ENCODE results near the gene HSPBAP1.

Gene HSPBAP1

GRCh38 chr3:122800706-122801237 lies 7.1 kb upstream of the HSPBAP1 start:
- Histone ChIP-seq H3K9ac (ENCODE audit: low read depth in 1 of 2, low read length in 2 of 2) (no peak overlapping the region), H3K27ac (ENCODE audit: low read depth in 2 of 2, low read length in 2 of 2) (no peak overlapping the region), H3K27me3 (ENCODE audit: control insufficient read depth in 2 of 2, insufficient read depth in 2 of 2, low read length in 2 of 2) (no peaks in the 10 kb centered on the region), H3K36me3 (ENCODE audit: control insufficient read depth in 2 of 2, insufficient read depth in 2 of 2, low read length in 2 of 2) (no peaks in the 10 kb centered on the region), H3K9me3 (ENCODE audit: control insufficient read depth in 2 of 2, low read length in 2 of 2) (no peaks in the 10 kb centered on the region), H3K4me1 (ENCODE audit: control insufficient read depth in 2 of 2, insufficient read depth in 2 of 2, low read length in 2 of 2) (peaks cover 0 to 7% of the 10 kb centered on the region in 2 donors), H3K4me3 (ENCODE audit: low read length in 2 of 2) (no peak overlapping the region)

GRCh38 chr3:122800031-122800430 lies 6.4 kb upstream of the HSPBAP1 start:
- no peaks in the 10 kb centered on the region for H3K9me3 ChIP-seq (ENCODE audit: control insufficient read depth in 2 of 2, low read length in 2 of 2)
- H3K36me3 ChIP-seq (ENCODE audit: control insufficient read depth in 2 of 2, insufficient read depth in 2 of 2, low read length in 2 of 2): no peaks in the 10 kb centered on the region
- no peak overlapping the region for H3K27ac ChIP-seq (ENCODE audit: low read depth in 2 of 2, low read length in 2 of 2)
- H3K9ac ChIP-seq (ENCODE audit: low read depth in 1 of 2, low read length in 2 of 2): no peak overlapping the region
- H3K27me3 ChIP-seq (ENCODE audit: control insufficient read depth in 2 of 2, insufficient read depth in 2 of 2, low read length in 2 of 2): no peaks in the 10 kb centered on the region
- no peak overlapping the region for H3K4me3 ChIP-seq (ENCODE audit: low read length in 2 of 2)
- H3K4me1 ChIP-seq (ENCODE audit: control insufficient read depth in 2 of 2, insufficient read depth in 2 of 2, low read length in 2 of 2): peaks cover 0 to 10% of the 10 kb centered on the region in 2 donors

GRCh38 chr3:122799322-122799721 lies 5.7 kb upstream of the HSPBAP1 start:
- no peak overlapping the region for H3K4me3 ChIP-seq (ENCODE audit: low read length in 2 of 2)
- no peaks in the 10 kb centered on the region for H3K36me3 ChIP-seq (ENCODE audit: control insufficient read depth in 2 of 2, insufficient read depth in 2 of 2, low read length in 2 of 2)
- no peaks in the 10 kb centered on the region for H3K9me3 ChIP-seq (ENCODE audit: control insufficient read depth in 2 of 2, low read length in 2 of 2)
- peaks cover under 1 to 11% of the 10 kb centered on the region in 2 donors for H3K4me1 ChIP-seq (ENCODE audit: control insufficient read depth in 2 of 2, insufficient read depth in 2 of 2, low read length in 2 of 2)
- no peak overlapping the region for H3K9ac ChIP-seq (ENCODE audit: low read depth in 1 of 2, low read length in 2 of 2)
- no peaks in the 10 kb centered on the region for H3K27me3 ChIP-seq (ENCODE audit: control insufficient read depth in 2 of 2, insufficient read depth in 2 of 2, low read length in 2 of 2)
- H3K27ac ChIP-seq (ENCODE audit: low read depth in 2 of 2, low read length in 2 of 2): no peak overlapping the region

- H3K9ac ChIP-seq (ENCODE audit: low read depth in 1 of 2, low read length in 2 of 2): no peak overlapping the region
- peaks cover 5 to 16% of the 10 kb centered on the region in 2 donors for H3K4me1 ChIP-seq (ENCODE audit: control insufficient read depth in 2 of 2, insufficient read depth in 2 of 2, low read length in 2 of 2)
- H3K9me3 ChIP-seq (ENCODE audit: control insufficient read depth in 2 of 2, low read length in 2 of 2): no peaks in the 10 kb centered on the region
- no peaks in the 10 kb centered on the region for H3K36me3 ChIP-seq (ENCODE audit: control insufficient read depth in 2 of 2, insufficient read depth in 2 of 2, low read length in 2 of 2)
- peak overlapping the region in 1 of 2 donors; percentile 10 for H3K27ac ChIP-seq (ENCODE audit: low read depth in 2 of 2, low read length in 2 of 2)
- no peaks in the 10 kb centered on the region for H3K27me3 ChIP-seq (ENCODE audit: control insufficient read depth in 2 of 2, insufficient read depth in 2 of 2, low read length in 2 of 2)
- H3K4me3 ChIP-seq (ENCODE audit: low read length in 2 of 2): no peak overlapping the region
Observed at GRCh38 chr3:122797291-122797690, 3.7 kb upstream of the HSPBAP1 start.

DNA sequence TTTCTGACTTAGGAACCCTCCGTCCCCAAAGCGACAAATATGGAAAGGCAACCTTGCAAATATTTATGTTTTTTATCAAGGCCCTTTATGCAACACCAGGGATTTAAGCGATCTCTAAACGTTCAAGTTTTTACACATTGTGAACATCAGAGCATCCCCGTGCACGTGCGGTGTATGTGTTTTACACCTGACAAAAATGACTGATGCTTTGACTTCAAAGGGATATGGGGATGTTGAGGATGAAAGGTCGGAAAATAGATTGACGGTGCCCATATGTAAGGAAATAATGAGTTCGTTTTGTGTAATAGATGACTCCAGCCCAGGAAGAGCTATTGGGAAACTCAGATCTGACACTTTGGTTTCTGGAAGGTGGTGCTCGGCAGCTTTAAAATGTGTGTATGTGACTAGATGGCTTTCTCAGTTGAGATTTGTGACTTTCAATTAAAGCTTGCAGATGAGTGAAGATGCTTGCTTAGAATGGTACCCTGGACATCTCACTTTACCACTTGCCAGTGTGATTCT lies 2.1 kb upstream of the HSPBAP1 start:
- peak overlapping the region; percentile 86 to 92 for H3K9ac ChIP-seq (ENCODE audit: low read depth in 1 of 2, low read length in 2 of 2)
- H3K27me3 ChIP-seq (ENCODE audit: control insufficient read depth in 2 of 2, insufficient read depth in 2 of 2, low read length in 2 of 2): no peaks in the 10 kb centered on the region
- H3K4me1 ChIP-seq (ENCODE audit: control insufficient read depth in 2 of 2, insufficient read depth in 2 of 2, low read length in 2 of 2): peaks cover 5 to 16% of the 10 kb centered on the region in 2 donors
- H3K4me3 ChIP-seq (ENCODE audit: low read length in 2 of 2): peak overlapping the region; percentile 87 to 94
- H3K27ac ChIP-seq (ENCODE audit: low read depth in 2 of 2, low read length in 2 of 2): peak overlapping the region; percentile 90 to 92
- no peaks in the 10 kb centered on the region for H3K36me3 ChIP-seq (ENCODE audit: control insufficient read depth in 2 of 2, insufficient read depth in 2 of 2, low read length in 2 of 2)
- no peaks in the 10 kb centered on the region for H3K9me3 ChIP-seq (ENCODE audit: control insufficient read depth in 2 of 2, low read length in 2 of 2)

GRCh38 chr3:122794779-122795673 lies 1.4 kb upstream of the HSPBAP1 start, which contains the start of gene SLC49A4:
TSS of gene SLC49A4 (plus strand) at chr3:122795069. CDS start at chr3:122795193, 124 bp downstream.
- Histone ChIP-seq H3K27me3 (ENCODE audit: control insufficient read depth in 2 of 2, insufficient read depth in 2 of 2, low read length in 2 of 2) (no peaks in the 10 kb centered on the region), H3K27ac (ENCODE audit: low read depth in 2 of 2, low read length in 2 of 2) (peak within 1 kb of the TSS; percentile 90 to 92), H3K9me3 (ENCODE audit: control insufficient read depth in 2 of 2, low read length in 2 of 2) (no peaks in the 10 kb centered on the region), H3K36me3 (ENCODE audit: control insufficient read depth in 2 of 2, insufficient read depth in 2 of 2, low read length in 2 of 2) (no peaks in the 10 kb centered on the region), H3K4me1 (ENCODE audit: control insufficient read depth in 2 of 2, insufficient read depth in 2 of 2, low read length in 2 of 2) (peaks cover 5 to 16% of the 10 kb centered on the region in 2 donors), H3K4me3 (ENCODE audit: low read length in 2 of 2) (peak within 1 kb of the TSS; percentile 87 to 94), H3K9ac (ENCODE audit: low read depth in 1 of 2, low read length in 2 of 2) (peak within 1 kb of the TSS; percentile 86 to 92)

DNA sequence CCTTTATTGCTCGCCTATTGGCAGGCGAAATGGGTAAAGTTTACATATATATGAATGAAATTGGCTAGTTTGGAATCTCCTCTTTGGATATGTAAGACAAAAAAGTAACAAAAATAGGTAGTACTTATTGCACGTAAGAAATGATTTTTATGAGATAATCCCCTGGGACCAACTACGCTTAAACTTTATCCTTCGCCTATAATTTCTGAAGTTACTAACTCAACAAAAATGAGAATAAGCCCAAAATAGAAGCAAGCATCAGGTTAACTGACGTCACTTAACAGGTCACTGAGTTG lies 800 bp upstream of the HSPBAP1 start:
- peak overlapping the region; percentile 87 to 94 for H3K4me3 ChIP-seq (ENCODE audit: low read length in 2 of 2)
- peak overlapping the region; percentile 90 to 92 for H3K27ac ChIP-seq (ENCODE audit: low read depth in 2 of 2, low read length in 2 of 2)
- H3K9ac ChIP-seq (ENCODE audit: low read depth in 1 of 2, low read length in 2 of 2): peak overlapping the region; percentile 86 to 92
- no peaks in the 10 kb centered on the region for H3K36me3 ChIP-seq (ENCODE audit: control insufficient read depth in 2 of 2, insufficient read depth in 2 of 2, low read length in 2 of 2)
- H3K27me3 ChIP-seq (ENCODE audit: control insufficient read depth in 2 of 2, insufficient read depth in 2 of 2, low read length in 2 of 2): no peaks in the 10 kb centered on the region
- H3K9me3 ChIP-seq (ENCODE audit: control insufficient read depth in 2 of 2, low read length in 2 of 2): no peaks in the 10 kb centered on the region
- H3K4me1 ChIP-seq (ENCODE audit: control insufficient read depth in 2 of 2, insufficient read depth in 2 of 2, low read length in 2 of 2): peaks cover 5 to 16% of the 10 kb centered on the region in 2 donors

GRCh38 chr3:122789585-122790273 lies 3.9 kb downstream of the HSPBAP1 start:
- Histone ChIP-seq H3K4me1 (ENCODE audit: control insufficient read depth in 2 of 2, insufficient read depth in 2 of 2, low read length in 2 of 2) (peaks cover 5 to 10% of the 10 kb centered on the region in 2 donors), H3K27ac (ENCODE audit: low read depth in 2 of 2, low read length in 2 of 2) (no peak overlapping the region), H3K4me3 (ENCODE audit: low read length in 2 of 2) (no peak overlapping the region)

DNA sequence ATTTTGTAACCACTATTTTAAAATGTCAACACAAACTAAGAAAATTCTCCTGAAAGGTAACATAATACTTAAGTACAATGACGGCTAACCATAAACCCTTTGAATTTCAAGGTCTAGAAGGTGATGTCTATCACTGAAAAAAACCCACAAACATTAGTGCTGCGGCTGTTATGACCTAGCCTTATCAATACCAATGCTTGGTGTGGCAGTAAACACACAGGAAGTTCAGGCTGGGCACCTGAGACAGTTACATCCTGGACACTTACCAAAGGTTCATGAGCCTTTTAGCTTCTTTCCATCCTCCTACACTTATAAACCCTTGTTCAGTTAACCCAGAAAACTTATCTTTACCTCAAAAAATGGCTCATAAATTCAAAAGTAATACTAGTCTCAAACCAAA lies 5.8 kb downstream of the HSPBAP1 start:
- Histone ChIP-seq H3K9me3 (ENCODE audit: control insufficient read depth in 2 of 2, low read length in 2 of 2) (no peaks in the 10 kb centered on the region), H3K4me3 (ENCODE audit: low read length in 2 of 2) (no peak overlapping the region), H3K36me3 (ENCODE audit: control insufficient read depth in 2 of 2, insufficient read depth in 2 of 2, low read length in 2 of 2) (no peaks in the 10 kb centered on the region), H3K27me3 (ENCODE audit: control insufficient read depth in 2 of 2, insufficient read depth in 2 of 2, low read length in 2 of 2) (no peaks in the 10 kb centered on the region), H3K4me1 (ENCODE audit: control insufficient read depth in 2 of 2, insufficient read depth in 2 of 2, low read length in 2 of 2) (peaks cover 0 to 7% of the 10 kb centered on the region in 2 donors), H3K9ac (ENCODE audit: low read depth in 1 of 2, low read length in 2 of 2) (no peak overlapping the region), H3K27ac (ENCODE audit: low read depth in 2 of 2, low read length in 2 of 2) (no peak overlapping the region)

More at GRCh38 chr3:122789585-122790273, 3.9 kb downstream of the HSPBAP1 start:
- Histone ChIP-seq H3K36me3 (ENCODE audit: control insufficient read depth in 2 of 2, insufficient read depth in 2 of 2, low read length in 2 of 2) (no peaks in the 10 kb centered on the region), H3K9ac (ENCODE audit: low read depth in 1 of 2, low read length in 2 of 2) (no peak overlapping the region), H3K9me3 (ENCODE audit: control insufficient read depth in 2 of 2, low read length in 2 of 2) (no peaks in the 10 kb centered on the region), H3K27me3 (ENCODE audit: control insufficient read depth in 2 of 2, insufficient read depth in 2 of 2, low read length in 2 of 2) (no peaks in the 10 kb centered on the region)

DNA sequence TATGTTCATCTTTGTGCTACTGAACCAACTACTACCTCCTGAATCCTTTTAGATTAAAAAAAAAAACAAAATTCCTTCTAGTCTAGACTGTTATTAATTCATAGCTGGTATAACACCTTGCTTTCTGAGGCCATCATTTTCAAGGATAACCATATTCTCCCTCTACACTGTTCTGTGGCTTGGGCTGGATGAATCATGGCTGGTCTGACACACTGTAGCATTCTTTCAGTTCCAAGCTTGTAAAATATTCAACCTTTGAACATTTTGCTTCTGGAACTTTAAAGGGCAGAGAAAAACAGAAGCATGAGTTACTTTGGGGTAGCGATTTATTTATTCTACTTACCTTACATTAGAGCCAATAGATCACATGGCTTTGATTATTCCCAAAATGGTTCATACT lies 7.6 kb downstream of the HSPBAP1 start:
- no peak overlapping the region for H3K9ac ChIP-seq (ENCODE audit: low read depth in 1 of 2, low read length in 2 of 2)
- no peak overlapping the region for H3K4me3 ChIP-seq (ENCODE audit: low read length in 2 of 2)
- no peaks in the 10 kb centered on the region for H3K9me3 ChIP-seq (ENCODE audit: control insufficient read depth in 2 of 2, low read length in 2 of 2)
- no peaks in the 10 kb centered on the region for H3K27me3 ChIP-seq (ENCODE audit: control insufficient read depth in 2 of 2, insufficient read depth in 2 of 2, low read length in 2 of 2)
- H3K36me3 ChIP-seq (ENCODE audit: control insufficient read depth in 2 of 2, insufficient read depth in 2 of 2, low read length in 2 of 2): no peaks in the 10 kb centered on the region
- no peak overlapping the region for H3K27ac ChIP-seq (ENCODE audit: low read depth in 2 of 2, low read length in 2 of 2)
- H3K4me1 ChIP-seq (ENCODE audit: control insufficient read depth in 2 of 2, insufficient read depth in 2 of 2, low read length in 2 of 2): peaks cover 0 to 6% of the 10 kb centered on the region in 2 donors
